Measurements from ENCODE around the gene NAPA.

DNA sequence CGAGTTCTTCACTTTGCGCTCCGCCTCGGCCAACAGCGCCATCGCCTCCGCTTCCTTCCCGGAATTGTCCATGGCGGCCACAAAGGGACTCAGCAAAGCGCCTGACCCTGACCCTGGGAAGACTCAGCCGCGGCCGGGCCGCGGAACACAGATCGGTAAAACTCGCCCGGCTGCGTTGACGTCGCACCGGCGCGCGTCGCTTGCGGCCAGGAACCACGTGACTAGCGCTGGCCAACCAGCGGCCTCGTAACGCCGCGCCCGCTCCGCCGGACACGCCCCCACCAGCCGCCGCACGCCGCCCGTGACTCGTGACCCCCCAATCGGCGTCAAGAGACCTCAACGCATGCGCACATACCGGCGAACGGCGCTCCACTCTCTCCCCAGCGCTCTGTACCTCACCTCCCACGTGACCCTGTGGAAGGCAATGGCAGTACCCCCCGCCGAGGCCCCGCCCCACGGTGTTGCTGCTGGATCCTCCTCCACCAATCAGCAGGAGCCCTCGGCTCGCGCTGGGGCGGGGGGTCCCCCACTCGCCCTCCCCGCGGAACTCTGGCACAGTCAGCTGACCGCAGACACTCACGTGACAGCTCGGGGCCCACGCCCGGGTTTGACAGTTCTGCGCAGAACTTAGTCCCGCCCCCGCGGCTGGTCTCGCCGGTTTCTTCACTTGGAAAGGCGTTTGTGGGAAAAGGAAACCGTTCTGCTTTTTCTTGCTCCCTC, at the start of gene NAPA:
- TF ChIP-seq, protein P1, sequence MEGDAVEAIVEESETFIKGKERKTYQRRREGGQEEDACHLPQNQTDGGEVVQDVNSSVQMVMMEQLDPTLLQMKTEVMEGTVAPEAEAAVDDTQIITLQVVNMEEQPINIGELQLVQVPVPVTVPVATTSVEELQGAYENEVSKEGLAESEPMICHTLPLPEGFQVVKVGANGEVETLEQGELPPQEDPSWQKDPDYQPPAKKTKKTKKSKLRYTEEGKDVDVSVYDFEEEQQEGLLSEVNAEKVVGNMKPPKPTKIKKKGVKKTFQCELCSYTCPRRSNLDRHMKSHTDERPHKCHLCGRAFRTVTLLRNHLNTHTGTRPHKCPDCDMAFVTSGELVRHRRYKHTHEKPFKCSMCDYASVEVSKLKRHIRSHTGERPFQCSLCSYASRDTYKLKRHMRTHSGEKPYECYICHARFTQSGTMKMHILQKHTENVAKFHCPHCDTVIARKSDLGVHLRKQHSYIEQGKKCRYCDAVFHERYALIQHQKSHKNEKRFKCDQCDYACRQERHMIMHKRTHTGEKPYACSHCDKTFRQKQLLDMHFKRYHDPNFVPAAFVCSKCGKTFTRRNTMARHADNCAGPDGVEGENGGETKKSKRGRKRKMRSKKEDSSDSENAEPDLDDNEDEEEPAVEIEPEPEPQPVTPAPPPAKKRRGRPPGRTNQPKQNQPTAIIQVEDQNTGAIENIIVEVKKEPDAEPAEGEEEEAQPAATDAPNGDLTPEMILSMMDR (IDR thresholded peaks at IDR 0.05; ENCODE audit: insufficient read depth, low read depth, low read length), result no peak
- no peak for TF ChIP-seq EZH2 (IDR thresholded peaks at IDR 0.05; ENCODE audit: insufficient read depth, low read length)
